G401 (cell line): ENCODE results near the gene CUX1. TPM values are rescaled to one million over a fixed set of nuclear protein-coding genes. Genes with fewer than 3 reads are reported as not detected.

Source experiments
- DNase-seq: peaks from one replicate; pipeline ENCODE4 v3.0.0-alpha.2; 2015; ENCODE audit warnings: low spot score
- in situ Hi-C: cut with HindIII; loops from 2 replicates; pipeline ENCODE4 v1.10.0; 2016; ENCODE audit warnings: low sequenced_read_pairs, mixed read lengths
- total RNA-seq: library from RNA; depleted of rRNA; stranded (reverse); fragments of >200 nt; shearing (Covaris generic); gene quantifications from 2 replicates; pipeline ENCODE4 v1.2.3, GENCODE V29; 2014

Gene CUX1
- total RNA-seq, 1 experiment from 2014 or later: 23.2 TPM

DNA sequence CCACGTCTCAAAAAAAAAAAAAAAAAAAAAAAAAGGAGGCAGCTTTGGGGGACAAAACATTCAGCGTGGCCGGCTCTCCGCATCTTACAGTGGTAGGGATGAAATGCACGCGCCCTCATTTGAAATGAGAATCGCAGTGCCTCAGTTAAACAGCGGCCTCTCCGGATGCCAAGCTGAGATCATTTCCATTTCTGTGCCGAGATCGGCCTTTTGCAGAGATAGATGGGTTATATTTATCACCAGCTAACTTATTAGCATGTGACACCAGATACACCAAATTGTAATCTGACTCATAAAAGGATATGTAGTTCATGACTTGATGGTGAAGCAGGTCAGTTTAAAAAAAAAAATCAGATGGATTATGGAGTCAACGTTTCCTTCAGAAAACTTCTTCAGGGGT is 138.7 kb downstream of the CUX1 start:
- DNase-seq: peak; percentile 52
- in situ Hi-C loops: no loop called here

DNA sequence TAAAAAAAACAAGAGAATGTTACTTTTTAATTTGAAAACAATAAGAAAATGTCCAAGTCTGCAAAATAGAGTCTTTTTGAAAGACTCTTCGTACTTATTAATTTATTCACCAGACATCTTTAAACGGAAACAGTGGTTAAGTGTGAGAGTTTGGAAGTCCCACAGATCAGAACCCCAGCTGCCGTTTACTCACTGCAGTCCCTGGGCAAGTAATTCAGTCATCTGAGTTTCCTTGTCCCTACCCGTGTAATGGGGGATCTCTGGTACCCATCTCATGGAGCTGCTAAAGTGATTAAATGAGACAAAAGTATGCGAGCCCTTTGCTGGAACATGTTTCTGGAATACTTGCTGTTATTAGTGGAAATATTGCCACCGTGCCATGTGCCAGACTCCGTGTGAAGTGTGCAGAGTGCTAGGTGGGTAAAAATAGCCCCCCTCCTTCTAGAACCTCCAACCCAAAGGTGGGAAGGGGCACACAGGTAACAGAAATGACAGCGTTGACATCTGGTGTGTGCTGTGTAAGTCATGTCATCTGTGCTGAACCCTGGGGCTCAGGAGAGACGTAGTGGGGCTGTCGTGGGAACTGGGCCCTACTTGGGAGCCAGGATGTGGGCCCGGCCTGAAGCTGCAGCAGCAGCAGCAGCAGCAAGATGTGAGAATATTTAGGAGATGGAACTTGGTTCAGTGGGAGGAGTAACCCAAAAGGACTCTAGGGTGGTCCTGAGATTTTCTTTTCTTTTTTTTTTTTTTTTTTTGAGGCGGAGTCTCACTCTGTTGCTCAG is 140.5 kb downstream of the CUX1 start:
- in situ Hi-C loops: no loop called here
- DNase-seq: no peak

DNA sequence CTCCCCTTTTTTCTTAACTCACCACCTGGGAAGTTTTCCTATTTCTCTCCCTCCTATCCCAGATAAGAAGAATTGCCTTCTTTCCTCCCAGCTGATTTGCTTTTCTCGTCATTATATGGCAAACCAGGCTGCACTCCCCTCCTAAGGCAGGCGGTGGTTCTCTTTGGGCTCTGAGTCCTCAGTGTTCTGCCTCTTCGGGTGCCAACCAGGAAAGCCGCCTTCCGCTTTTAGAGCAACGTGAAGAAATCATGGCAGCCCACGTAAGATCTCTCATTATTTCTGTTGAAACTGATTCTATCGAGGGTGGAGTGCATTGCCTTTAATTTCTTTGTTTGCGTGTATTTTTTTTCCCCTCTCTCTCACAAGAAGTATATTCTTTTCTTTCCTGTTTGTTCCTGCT is 141.9 kb downstream of the CUX1 start:
- in situ Hi-C loops: no loop called here
- DNase-seq: no peak

DNA sequence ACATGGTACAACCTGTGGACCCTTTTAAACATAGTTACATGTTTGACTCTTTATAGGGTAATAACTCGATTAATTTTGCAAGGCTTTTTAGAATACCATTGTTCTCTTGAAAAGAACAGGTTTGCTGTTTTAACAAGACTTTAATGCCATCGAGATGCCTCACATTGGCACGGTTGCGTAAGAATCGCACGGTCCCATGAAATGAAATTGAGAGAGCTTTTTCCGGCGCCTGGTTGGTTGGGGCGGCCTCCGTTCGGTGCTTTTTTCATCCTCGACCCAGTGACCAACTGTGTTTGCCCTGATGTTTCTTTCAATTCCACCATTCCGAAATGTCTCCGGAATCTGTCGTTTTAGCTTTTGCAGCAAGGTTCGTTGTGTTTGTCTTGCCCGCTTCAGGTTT is 142.4 kb downstream of the CUX1 start:
- no peak for DNase-seq
- in situ Hi-C loops: no loop called here

DNA sequence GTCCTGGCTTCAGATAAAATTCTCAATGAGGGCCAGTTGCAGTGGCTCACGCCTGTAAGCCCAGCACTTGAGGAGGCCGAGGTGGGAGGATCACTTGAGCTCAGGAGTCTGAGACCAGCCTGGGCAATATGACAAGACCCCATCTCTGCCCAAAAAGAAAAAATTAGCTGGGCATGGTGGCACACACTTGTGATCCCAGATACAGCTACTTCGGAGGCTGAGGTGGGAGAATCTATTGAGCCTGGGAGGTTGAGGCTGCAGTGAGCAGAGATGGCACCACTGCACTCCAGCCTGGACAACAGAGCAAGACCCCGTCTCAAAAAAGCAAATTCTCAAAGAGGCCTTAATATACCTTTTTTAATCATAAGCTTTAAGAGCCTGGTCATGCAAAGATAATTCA is 142.9 kb downstream of the CUX1 start:
- no peak for DNase-seq
- in situ Hi-C loops: no loop called here

DNA sequence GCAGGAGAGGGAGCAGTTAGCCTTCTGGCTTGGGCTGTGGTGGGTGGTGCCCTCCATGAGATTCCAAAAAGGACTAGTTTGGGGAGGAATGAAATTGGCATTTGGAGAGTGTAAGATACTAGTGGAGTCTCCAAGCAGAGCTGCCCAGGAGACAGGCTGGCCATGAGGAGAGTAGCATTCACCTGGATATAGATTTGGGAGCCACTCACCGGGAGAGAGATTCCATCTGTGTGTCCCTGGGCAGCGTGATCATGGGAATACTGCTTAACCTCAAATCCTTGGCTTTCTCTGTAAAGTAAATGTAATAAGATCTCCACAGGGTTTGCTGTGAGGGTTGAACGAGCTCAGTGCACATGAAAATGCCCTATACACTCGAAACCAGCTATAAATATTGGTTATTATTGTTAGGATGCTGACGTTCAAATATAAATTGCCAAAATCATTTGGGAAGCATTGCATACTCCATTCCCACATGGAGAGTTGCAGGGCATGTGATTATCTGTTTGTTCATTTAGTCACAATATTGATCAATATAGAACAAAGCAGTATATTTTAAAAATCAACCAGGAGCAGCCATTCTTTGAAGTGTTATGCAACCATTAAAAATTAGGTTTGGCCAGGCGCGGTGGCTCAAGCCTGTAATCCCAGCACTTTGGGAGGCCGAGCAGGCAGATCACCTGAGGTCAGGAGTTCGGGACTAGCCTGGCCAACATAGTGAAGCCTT is 143.7 kb downstream of the CUX1 start:
- peak; percentile 67 for DNase-seq
- in situ Hi-C loops: no loop called here

DNA sequence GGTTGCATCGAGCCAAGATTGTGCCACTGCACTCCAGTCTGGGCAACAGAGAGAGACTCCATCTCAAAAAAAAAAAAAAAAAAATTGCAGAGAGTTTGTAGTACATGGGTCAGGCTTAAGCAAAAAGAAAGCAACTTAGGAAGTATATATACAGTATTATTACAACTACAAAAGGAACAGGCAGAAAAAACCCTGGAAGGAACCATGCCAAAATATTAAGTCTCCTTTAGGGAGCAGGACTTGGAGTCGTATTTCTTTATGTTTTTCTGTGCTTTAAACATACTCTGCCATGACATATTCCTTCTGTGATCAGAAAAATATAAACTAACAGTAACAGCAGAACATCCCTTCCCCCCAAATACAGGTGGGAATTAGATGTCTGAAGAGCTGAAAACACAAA is 144.4 kb downstream of the CUX1 start:
- DNase-seq: no peak
- in situ Hi-C loops: no loop called here

DNA sequence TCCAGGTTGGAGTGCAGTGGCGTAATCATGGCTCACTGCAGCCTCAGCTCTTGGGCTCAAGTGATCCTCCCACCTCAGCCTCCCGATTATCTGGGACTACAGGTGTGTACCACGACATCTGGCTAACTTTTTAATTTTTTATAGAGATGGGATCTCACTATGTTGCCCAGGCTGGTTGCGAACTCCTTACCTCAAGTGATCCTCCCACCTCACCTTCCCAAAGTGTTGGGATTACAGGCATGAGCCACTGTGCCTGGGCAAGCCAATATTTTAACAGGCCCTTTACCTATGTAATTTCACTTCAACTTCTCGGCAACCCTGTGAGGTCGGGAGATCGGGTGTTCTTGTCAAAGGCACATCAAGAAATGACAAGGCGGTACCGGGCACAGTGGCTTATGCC is 146.3 kb downstream of the CUX1 start:
- in situ Hi-C loops: no loop called here
- DNase-seq: no peak

DNA sequence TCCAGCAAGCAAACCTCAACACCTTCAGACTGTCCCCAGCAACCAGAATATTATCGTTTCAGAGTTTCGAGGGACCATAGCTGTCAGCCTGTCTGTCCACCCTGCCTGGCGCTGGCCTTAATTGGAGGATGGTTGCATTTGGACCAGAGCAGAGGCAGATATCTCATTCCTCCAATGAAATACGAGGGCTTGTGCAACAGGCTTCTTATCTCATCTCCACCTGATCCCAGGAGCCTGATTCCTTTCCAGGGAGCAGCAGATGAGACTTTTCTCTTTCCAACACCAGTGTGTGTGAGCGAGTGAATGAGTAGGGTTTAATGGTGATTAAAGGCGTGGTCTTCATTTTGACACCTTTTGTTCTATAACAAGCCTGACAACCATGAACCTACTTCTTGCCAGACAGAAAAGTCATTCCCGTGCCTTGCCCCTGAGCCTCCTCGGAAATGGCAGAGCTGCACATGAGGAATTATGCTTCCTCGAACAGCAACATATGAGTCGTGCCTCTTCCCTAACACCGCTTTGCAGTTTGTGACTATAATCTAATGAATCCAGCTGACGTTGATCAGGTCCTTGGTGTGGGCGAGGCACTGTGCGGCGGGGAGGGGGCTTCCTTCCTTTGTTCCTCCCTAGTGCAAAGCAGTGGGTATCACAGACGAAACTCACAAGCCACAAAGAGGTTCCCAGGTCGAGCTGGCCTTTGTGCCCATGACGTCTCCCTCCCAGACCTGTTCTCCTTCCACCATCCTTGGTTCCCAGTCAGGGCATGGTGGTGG is 147.4 kb downstream of the CUX1 start:
- in situ Hi-C loops: no loop called here
- DNase-seq: peak; percentile 40

DNA sequence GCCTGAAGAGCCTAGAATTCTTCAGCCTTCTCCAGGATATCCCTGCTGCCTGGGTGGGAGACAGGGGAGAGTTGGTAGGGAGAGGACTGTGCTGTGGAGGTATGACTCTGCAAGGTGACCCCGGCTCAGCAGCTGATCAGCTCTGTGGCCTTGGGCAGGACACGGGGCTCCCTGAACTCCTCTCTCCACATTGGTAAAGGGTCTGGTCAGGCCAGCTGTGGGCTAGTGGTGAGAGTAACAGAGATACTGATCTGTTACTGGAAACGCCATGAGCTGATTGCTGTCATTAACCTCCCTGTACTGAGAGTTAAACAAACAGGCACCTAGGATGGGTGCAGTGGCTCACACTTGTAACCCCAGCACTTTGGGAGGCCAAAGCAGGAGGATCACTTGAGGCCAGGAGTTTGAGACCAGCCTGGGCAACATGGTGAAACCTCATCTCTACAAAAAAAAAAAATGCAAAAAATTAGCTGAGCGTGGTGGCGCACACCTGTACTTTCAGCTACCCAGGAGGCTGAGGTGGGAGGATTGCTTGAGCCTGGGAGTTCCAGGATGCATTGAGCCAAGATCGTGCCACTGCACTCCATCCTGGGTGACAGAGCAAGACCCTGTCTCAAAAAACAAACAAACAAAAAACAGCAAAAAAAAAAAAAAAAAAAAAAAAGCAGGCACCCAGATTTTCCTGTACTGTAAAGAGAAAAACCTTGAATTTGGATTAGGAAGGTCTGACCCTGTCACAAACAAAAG is 151.5 kb downstream of the CUX1 start:
- no peak for DNase-seq
- in situ Hi-C loops: no loop called here

DNA sequence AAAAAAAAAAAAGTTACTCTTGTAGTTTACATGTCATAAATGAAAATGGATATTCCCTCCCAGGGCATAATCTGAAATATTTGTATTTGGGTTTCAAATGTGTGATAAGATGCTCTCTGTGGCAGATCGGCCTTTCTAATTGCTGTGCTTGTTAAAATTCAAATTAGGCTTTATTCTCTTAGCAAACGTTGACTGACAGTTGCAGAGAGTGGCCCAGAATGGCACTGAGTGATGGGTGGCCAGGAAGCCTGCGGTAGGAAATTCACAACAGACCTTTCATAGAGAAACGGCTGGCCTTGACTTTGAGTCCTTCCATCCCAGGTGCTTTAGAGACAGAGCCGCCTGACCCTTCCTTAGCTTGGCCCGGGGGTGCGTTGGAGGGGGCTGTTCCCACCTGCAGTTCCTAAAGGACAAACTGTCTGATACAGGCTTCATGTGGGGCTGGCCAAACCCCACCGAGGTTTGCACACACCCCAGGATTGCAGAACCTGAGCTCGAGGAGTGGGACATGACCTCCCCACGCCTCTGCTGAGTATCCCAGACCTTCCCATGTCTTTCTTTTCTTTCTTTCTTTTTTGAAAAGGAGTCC is 152.7 kb downstream of the CUX1 start:
- in situ Hi-C loops: no loop called here
- DNase-seq: no peak

DNA sequence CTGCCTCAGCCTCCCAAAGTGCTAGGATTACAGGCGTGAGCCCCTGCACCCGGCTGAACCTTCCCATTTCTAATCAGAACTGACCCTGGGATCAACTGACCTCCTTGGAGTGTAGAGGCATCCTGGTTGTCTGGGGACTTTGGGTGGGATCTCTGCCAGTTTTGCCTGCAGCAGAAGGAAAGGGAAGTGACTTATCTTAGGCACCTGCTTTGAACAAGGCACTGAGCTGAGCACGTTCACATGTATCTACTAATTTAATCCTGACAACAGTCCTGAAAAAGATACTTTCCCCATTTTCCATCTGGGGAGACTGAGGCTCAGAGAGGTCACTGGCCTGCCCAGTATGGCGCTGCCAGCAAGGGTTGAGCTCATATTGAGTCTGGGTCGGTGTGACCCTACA is 153.4 kb downstream of the CUX1 start:
- in situ Hi-C loops: no loop called here

DNA sequence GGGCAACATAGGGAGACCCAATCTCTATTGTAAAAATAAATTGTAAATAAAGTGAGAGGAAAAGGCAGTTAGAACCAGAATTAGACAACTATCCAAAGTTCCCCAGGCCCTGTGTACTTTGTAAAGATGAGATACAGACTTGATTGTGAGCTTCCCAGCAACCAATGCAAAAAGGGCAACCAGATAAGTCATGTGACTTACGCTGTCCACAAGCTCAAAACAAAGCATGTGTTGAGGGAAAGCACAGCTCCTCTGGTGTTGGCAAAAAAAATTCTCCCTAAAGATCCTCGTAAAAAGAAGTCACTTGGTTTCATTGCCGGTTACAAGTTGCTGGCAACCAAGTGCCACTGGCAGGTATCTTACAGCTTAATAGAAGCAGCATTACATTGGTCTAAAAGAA is 154.0 kb downstream of the CUX1 start:
- DNase-seq: no peak
- in situ Hi-C loops: no loop called here

More for the DNA sequence above, 153.4 kb downstream of the CUX1 start:
- no peak for DNase-seq

DNA sequence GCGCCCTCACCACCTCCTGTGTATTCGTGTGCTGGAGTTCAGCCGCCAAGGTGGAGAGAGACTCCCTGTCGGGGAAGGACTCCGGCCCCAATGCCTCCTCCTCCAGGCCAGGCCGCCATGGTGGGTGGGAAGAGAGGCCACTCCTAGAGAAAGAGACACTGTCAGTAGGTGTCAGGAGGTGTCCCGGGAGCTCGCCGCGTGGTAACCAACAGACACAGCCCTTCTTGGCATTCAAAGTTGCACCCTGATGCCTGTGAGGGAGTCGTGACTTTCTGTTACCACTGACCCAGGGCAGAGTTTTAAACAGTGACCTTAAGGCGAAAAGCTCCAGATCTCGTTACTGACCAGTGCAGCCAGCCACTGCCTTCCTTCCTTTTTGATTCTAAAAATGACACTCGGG is 155.2 kb downstream of the CUX1 start:
- in situ Hi-C loops: no loop called here
- DNase-seq: no peak

DNA sequence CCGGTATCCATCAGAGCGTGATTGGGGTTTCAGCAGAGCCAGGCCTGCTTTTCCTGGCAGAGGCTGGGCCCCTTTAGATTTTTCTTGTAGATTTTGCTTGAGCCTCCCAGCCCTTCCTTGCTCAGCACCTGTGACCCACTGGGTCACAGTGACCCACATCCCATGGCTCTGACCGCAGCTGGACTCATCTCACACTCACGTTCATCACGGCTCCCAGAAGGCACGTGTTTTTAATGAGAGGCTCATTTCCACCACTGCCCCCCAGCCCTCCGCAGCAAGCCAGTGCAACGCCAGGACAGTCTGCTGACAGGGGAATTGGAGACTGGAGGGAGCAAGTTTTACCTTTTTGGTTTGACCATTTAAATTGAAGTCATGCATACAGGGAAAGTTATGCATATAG is 155.7 kb downstream of the CUX1 start:
- in situ Hi-C loops: no loop called here
- no peak for DNase-seq

DNA sequence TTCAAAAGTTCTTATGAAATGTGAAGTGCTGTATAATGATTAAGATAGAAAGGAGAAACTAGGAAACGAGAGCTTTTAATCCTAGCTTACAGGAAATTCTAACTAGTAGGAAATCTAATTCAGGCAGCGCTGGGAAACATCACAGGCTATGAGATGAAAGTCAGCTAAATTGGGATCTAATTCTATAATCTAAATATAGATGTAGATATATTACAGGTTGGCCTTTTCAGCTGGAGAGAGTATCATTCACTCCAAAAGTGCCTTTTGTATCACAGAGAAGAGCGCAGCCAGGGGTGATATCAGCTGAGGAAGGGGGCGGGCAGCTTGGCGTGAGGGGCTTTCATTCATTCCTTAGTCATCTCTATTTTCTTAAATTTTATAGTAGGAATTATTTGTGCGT is 157.0 kb downstream of the CUX1 start:
- in situ Hi-C loops: no loop called here
- DNase-seq: no peak

DNA sequence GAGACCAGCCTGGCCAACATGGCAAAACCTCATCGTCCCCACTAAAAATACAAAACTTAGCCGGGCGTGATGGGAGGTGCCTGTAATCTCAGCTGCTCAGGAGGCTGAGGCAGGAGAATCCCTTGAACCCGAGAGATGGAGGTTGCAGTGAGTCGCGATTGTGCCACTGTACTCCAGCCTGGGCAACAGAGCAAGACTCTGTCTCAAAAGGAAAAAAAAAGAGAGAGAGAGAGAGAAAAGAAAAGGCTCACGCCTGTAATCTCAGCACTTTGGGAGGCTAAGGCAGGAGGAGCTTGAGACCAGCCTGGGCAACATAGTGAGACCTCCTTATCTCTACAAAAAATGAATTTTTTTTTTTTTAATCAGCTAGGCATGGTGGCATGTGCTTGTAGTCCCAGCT is 157.6 kb downstream of the CUX1 start:
- DNase-seq: no peak
- in situ Hi-C loops: no loop called here

DNA sequence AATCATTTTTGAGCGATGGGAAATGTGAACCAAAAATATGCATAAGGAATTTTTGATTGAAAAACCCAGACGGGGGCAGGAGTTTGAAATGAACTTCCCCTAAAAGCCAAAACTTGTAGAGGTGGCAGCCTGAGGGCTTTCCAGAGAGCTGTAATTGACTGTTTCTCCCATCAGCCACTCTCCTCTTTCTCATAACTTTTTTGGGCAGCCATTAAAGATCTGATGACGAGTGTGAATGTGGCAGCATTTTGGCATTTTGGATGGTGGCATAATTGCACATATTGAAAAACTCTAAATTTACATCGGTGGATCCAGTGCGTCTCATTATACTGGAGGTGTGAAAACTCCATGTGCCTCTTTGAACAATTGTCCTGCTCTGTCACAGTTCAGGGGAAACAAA is 159.0 kb downstream of the CUX1 start:
- in situ Hi-C loops: no loop called here
- no peak for DNase-seq

DNA sequence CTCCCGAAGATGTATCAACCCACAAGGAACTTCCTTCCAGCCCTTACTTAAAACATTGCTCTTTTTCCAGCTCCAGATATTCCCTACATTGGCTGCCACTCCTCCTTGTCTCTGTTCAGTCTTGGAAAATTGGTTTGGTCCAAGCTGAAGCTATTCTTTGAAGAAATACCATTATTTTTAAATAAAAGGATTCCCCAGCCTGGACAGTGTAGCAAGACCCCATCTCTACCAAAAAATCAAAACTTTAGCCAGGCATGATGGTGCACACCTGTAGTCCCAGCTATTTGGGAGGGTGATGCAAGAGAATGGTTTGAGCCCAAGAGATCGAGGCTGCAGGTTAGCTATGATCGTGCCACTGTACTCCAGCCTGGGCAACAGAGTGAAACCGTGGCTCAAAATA is 159.8 kb downstream of the CUX1 start:
- no peak for DNase-seq
- in situ Hi-C loops: no loop called here
